ENCODE measurements around the gene HOXA11.

Gene HOXA11

DNA sequence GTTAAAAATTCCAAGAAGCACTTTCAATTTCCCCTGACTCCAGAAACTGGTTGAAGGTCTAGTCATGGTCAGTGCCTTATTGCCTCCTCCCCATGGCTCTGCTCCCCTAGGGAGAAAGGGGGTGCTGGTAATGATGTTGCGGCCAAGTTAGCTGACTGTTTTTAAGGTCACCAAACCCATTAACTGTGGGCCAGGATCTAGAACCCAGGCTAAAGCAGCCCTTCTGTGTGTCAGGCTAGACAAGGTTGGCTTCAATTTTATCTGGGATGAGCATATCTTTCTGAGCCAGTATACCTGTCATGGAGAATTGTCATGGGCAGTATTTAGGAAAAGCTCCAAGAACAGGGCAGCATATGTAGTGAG, 26.0 kb upstream of the HOXA11 start:
- TF ChIP-seq, protein P1, sequence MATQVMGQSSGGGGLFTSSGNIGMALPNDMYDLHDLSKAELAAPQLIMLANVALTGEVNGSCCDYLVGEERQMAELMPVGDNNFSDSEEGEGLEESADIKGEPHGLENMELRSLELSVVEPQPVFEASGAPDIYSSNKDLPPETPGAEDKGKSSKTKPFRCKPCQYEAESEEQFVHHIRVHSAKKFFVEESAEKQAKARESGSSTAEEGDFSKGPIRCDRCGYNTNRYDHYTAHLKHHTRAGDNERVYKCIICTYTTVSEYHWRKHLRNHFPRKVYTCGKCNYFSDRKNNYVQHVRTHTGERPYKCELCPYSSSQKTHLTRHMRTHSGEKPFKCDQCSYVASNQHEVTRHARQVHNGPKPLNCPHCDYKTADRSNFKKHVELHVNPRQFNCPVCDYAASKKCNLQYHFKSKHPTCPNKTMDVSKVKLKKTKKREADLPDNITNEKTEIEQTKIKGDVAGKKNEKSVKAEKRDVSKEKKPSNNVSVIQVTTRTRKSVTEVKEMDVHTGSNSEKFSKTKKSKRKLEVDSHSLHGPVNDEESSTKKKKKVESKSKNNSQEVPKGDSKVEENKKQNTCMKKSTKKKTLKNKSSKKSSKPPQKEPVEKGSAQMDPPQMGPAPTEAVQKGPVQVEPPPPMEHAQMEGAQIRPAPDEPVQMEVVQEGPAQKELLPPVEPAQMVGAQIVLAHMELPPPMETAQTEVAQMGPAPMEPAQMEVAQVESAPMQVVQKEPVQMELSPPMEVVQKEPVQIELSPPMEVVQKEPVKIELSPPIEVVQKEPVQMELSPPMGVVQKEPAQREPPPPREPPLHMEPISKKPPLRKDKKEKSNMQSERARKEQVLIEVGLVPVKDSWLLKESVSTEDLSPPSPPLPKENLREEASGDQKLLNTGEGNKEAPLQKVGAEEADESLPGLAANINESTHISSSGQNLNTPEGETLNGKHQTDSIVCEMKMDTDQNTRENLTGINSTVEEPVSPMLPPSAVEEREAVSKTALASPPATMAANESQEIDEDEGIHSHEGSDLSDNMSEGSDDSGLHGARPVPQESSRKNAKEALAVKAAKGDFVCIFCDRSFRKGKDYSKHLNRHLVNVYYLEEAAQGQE (IDR thresholded peaks at IDR 0.05; ENCODE audit: insufficient read depth in 1 of 2, low read depth in 2 of 2, low read length in 2 of 2): no peak
- TF ChIP-seq FOXP2 (optimal IDR thresholded peaks at IDR 0.05; ENCODE audit: borderline replicate concordance, extremely low read depth, extremely low read length, insufficient read depth) (no peak), TAF1 (IDR thresholded peaks at IDR 0.05; ENCODE audit: borderline replicate concordance, insufficient read depth, low read length) (no peak), POLR2AphosphoS5 (IDR thresholded peaks at IDR 0.05; ENCODE audit: low read depth, low read length) (no peak), SIN3A (IDR thresholded peaks at IDR 0.05; ENCODE audit: borderline replicate concordance, insufficient read depth, low read length) (no peak)

DNA sequence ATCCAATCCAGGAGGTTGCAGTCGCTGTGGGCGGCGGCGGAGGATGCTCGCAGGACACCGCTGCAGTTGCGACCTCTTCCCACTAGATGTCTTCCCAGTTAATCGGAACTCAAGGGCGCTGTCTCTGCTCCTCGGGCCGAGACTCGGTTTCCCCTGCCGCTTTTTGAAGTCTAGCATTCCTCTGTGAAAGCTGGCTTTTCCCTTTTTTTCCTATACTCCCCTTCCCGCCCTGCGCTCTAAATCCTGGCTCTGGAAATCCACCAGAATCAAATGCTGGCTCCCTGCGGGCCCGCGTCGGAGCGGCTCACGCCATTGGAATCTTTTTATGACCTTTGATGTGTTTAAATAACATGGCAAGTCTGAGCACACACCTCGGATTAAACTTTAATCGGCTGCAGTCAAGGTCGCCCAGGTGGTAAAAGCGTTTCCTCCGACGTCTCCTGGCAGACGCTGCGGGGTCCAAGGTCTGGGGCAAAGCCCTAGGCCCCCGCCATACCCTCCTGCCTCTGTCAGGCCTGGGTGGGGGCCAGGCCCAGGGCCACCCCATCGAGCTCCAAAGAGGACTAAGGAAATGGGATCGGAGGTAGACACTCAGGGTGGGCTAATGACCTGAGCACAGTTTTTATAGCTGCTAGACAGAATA, 25.5 kb upstream of the HOXA11 start:
- TF ChIP-seq POLR2AphosphoS5 (IDR thresholded peaks at IDR 0.05; ENCODE audit: low read depth, low read length) (no peak), FOXP2 (optimal IDR thresholded peaks at IDR 0.05; ENCODE audit: borderline replicate concordance, extremely low read depth, extremely low read length, insufficient read depth) (no peak), TAF1 (IDR thresholded peaks at IDR 0.05; ENCODE audit: borderline replicate concordance, insufficient read depth, low read length) (no peak), SIN3A (IDR thresholded peaks at IDR 0.05; ENCODE audit: borderline replicate concordance, insufficient read depth, low read length) (no peak)
- TF ChIP-seq, protein P1 (IDR thresholded peaks at IDR 0.05; ENCODE audit: insufficient read depth in 1 of 2, low read depth in 2 of 2, low read length in 2 of 2): no peak

DNA sequence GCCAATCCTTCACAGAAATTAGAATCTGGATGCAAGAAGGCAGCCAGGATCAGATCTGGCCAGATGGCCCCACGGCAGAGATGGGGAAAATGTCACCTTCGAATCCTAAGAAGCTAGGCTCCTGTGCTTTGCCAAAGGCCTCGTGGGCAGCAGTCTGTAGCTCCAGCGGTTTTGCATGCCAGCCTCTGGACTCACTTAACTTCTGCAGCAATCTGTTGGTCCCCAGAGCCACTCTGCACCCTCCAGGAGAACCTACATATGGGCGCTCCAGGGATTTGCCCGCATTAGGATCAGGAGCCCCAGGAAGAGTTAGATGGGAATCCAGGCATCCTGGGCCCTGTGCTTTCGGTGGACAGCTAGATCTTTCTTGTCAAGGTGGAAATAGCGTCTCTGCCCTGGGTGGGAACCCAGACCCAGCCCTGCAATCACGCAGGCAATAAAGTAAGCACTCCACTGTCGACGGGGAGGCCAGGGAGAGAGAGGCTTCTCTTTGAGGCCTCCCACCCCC, 25.0 kb upstream of the HOXA11 start:
- TF ChIP-seq, protein P1 (IDR thresholded peaks at IDR 0.05; ENCODE audit: insufficient read depth in 1 of 2, low read depth in 2 of 2, low read length in 2 of 2): no peak
- TF ChIP-seq SIN3A (IDR thresholded peaks at IDR 0.05; ENCODE audit: borderline replicate concordance, insufficient read depth, low read length) (no peak), POLR2AphosphoS5 (IDR thresholded peaks at IDR 0.05; ENCODE audit: low read depth, low read length) (no peak), TAF1 (IDR thresholded peaks at IDR 0.05; ENCODE audit: borderline replicate concordance, insufficient read depth, low read length) (no peak), FOXP2 (optimal IDR thresholded peaks at IDR 0.05; ENCODE audit: borderline replicate concordance, extremely low read depth, extremely low read length, insufficient read depth) (no peak)

DNA sequence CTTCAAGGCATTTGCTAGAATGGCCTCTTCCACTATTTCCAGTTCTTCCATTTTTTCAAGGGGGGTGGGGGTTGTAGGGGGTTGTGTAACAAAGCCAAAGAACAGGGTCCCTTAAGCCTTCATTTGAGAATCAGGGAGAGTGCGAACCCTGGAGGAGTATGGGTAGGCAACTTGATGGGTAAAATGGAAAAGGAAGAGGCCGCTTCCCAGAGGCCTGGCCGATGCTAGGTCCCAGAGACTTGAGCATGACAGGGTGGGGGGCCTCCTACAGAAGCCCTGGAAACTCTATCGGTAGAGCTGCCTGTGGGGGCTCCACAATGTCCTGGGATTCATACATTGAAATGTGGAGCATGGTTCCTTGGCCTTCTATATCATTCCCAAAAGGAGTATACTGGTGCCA, 24.0 kb upstream of the HOXA11 start:
- TF ChIP-seq FOXP2 (optimal IDR thresholded peaks at IDR 0.05; ENCODE audit: borderline replicate concordance, extremely low read depth, extremely low read length, insufficient read depth): no peak
- TF ChIP-seq POLR2AphosphoS5 (IDR thresholded peaks at IDR 0.05; ENCODE audit: low read depth, low read length): no peak
- no peak for TF ChIP-seq TAF1 (IDR thresholded peaks at IDR 0.05; ENCODE audit: borderline replicate concordance, insufficient read depth, low read length)
- TF ChIP-seq SIN3A (IDR thresholded peaks at IDR 0.05; ENCODE audit: borderline replicate concordance, insufficient read depth, low read length): no peak
- TF ChIP-seq, protein P1 (IDR thresholded peaks at IDR 0.05; ENCODE audit: insufficient read depth in 1 of 2, low read depth in 2 of 2, low read length in 2 of 2): no peak

Data from PFSK-1 (cell line).